ENCODE data around the gene KLK14. TPM values are rescaled to one million over a fixed set of nuclear protein-coding genes. Genes with fewer than 3 reads are reported as not detected.

KLK14 gene, protein sequence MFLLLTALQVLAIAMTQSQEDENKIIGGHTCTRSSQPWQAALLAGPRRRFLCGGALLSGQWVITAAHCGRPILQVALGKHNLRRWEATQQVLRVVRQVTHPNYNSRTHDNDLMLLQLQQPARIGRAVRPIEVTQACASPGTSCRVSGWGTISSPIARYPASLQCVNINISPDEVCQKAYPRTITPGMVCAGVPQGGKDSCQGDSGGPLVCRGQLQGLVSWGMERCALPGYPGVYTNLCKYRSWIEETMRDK
- total RNA-seq (under 1 TPM in 1 of 2 experiments, not detected in 1; 0.22 TPM), total RNA-seq (0 to 1.0 (median 0.18) reads per million in 172 experiments)
- polyA plus RNA-seq (2013, experiment 1 of 2), result 0.15 TPM
- polyA plus RNA-seq (2013, experiment 2 of 2), result 0.27 TPM

DNA sequence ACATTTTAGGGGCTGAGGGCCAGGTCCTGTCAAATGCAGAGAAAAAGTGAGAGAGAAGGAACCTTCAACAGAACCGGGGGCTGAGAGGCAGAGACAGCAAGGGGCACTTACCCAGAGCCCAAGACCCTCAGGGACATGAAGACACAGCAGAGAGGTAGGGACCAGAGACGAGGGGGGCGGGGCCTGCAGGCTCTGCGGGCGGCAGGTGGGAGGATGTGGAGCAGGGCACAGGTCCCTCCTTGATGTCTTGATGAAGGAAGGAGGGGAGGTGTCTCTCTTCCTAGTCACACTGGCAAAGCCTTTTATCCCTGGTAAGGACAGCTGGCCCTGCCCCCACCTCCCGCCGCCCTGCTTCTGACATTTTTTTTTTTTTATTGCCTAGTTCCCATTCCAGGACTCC lies at the start of gene KLK14:
KLK14 (minus strand) TSS at position 277 of the 400 bp plus-strand sequence; CDS start at position 4, 273 bp downstream.
- Histone ChIP-seq H3K27ac (ENCODE audit: low read depth in 1 of 2, low read length in 2 of 2) (no peak within 1 kb of the TSS), H3K36me3 (ENCODE audit: insufficient read depth, low read length) (no peaks in the 10 kb centered on the region), H3K9me3 (ENCODE audit: control insufficient read depth in 1 of 2, insufficient read depth in 1 of 2, low read length in 2 of 2) (no peaks in the 10 kb centered on the region), H3K4me1 (ENCODE audit: insufficient read depth, low read length) (no peaks in the 10 kb centered on the region), H3K27me3 (ENCODE audit: control insufficient read depth in 1 of 2, insufficient read depth in 2 of 2, low read length in 2 of 2) (no peaks in the 10 kb centered on the region), H3K4me3 (ENCODE audit: low read length) (no peak within 1 kb of the TSS)
- ATAC-seq (ENCODE audit: poor library complexity), result no peak
- no peaks in the 10 kb centered on the region for H3K4me1 Mint-ChIP-seq (ENCODE audit: low read depth)
- intact Hi-C loops (cut with DNase I, micrococcal nuclease), result no loop called here
- H3K27me3 Mint-ChIP-seq, result peaks cover 6% of the 10 kb centered on the region
- no peaks in the 10 kb centered on the region for H3K9me3 Mint-ChIP-seq
- TF ChIP-seq, protein P1, sequence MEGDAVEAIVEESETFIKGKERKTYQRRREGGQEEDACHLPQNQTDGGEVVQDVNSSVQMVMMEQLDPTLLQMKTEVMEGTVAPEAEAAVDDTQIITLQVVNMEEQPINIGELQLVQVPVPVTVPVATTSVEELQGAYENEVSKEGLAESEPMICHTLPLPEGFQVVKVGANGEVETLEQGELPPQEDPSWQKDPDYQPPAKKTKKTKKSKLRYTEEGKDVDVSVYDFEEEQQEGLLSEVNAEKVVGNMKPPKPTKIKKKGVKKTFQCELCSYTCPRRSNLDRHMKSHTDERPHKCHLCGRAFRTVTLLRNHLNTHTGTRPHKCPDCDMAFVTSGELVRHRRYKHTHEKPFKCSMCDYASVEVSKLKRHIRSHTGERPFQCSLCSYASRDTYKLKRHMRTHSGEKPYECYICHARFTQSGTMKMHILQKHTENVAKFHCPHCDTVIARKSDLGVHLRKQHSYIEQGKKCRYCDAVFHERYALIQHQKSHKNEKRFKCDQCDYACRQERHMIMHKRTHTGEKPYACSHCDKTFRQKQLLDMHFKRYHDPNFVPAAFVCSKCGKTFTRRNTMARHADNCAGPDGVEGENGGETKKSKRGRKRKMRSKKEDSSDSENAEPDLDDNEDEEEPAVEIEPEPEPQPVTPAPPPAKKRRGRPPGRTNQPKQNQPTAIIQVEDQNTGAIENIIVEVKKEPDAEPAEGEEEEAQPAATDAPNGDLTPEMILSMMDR (IDR thresholded peaks at IDR 0.05), result no peak
- no peak within 1 kb of the TSS for H3K27ac Mint-ChIP-seq
- CTCF ChIA-PET, result no interaction called here
- DNase-seq, result no peak
- H3K4me3 Mint-ChIP-seq, result no peak within 1 kb of the TSS
- POLR2A ChIA-PET, result no interaction called here
- H3K36me3 Mint-ChIP-seq (ENCODE audit: low read depth), result no peaks in the 10 kb centered on the region

DNA sequence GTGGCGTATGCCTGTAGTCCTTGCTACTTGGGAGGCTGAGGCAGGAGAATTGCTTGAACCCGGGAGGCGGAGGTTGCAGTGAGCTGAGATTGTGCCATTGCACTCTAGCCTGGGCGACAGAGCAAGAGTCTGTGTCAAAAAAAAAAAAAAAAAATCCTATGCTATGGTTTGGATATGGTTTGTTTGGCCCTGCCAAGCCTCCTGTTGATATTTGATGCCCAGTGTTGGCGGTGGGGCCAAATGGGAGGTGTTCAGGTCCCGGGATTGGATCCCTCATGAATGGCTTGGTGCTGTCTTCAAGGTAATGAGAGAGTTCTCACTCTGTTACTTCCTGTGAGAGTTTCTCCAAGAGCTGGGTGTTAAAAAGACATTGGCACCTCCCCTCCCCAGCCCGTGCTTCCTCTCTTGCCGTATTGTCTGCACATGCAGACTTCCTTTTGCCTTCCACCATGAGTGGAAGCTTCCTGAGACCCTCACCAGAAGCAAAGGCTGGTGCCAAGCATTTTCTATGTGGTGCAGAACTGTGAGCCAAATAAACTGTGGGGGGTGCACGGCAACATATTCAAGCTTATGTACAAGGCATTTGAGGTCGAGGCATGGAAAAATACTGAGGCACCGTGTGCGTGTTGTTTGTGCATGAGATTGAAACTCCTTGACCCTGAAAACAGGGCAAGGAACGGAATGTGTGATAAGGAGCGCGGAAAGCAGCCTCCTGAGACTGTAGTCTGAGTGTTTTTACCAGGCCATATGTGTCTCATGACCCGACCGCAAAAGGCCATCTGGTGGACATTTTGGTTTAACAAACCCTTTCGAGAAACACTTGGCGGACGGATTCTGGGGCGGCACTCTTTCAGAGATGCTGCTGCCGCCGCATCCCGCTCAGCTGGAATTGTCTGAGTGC lies 49.3 kb upstream of the KLK14 start:
- H3K27me3 Mint-ChIP-seq, result no peaks in the 10 kb centered on the region
- Histone ChIP-seq H3K27ac (ENCODE audit: low read depth in 1 of 2, low read length in 2 of 2) (peak overlapping the region in 1 of 2 donors; percentile 4), H3K36me3 (ENCODE audit: insufficient read depth, low read length) (no peaks in the 10 kb centered on the region), H3K27me3 (ENCODE audit: control insufficient read depth in 1 of 2, insufficient read depth in 2 of 2, low read length in 2 of 2) (no peaks in the 10 kb centered on the region), H3K4me3 (ENCODE audit: low read length) (peak overlapping the region; percentile 10), H3K4me1 (ENCODE audit: insufficient read depth, low read length) (peaks cover 63% of the 10 kb centered on the region), H3K9me3 (ENCODE audit: control insufficient read depth in 1 of 2, insufficient read depth in 1 of 2, low read length in 2 of 2) (no peaks in the 10 kb centered on the region)
- peak overlapping the region; percentile 87 for H3K27ac Mint-ChIP-seq
- ATAC-seq (ENCODE audit: poor library complexity) (peak; percentile 81), DNase-seq (peak in 7 of 14 experiments; percentile 14 to 78 (median 48))
- no peaks in the 10 kb centered on the region for H3K36me3 Mint-ChIP-seq (ENCODE audit: low read depth)
- POLR2A ChIA-PET, result interaction anchor here (0.7 to 2.0 kb wide), 5 partner anchors 8 to 24 kb away, joined by 3 to 12 read pairs (median 7); partner anchors contain the start of gene CTU1
- H3K4me3 Mint-ChIP-seq, result peak overlapping the region; percentile 80
- H3K4me1 Mint-ChIP-seq (ENCODE audit: low read depth), result peaks cover 62% of the 10 kb centered on the region
- CTCF ChIA-PET, result interaction anchor here (1.1 kb wide), 1 partner anchor 35 kb away, joined by 3 read pairs; no protein-coding TSS in a partner anchor
- intact Hi-C loops (cut with DNase I, micrococcal nuclease), result no loop called here
- TF ChIP-seq, protein P1 (IDR thresholded peaks at IDR 0.05), result peak; percentile 22
- H3K9me3 Mint-ChIP-seq, result no peaks in the 10 kb centered on the region

DNA sequence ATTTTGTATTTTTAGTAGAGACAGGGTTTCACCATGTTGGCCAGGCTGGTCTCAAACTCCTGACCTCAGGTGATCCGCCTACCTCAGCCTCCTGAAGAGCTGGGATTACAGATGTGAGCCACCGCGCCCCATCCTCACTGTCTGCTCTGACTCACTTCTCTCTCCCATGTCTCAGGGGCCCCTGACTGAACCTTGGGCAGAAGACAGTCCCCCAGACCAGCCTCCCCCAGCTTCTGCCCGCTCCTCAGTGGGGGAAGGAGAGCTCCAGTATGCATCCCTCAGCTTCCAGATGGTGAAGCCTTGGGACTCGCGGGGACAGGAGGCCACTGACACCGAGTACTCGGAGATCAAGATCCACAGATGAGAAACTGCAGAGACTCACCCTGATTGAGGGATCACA lies 47.0 kb upstream of the KLK14 start:
- Histone ChIP-seq H3K4me3 (ENCODE audit: low read length) (no peak overlapping the region), H3K9me3 (ENCODE audit: control insufficient read depth in 1 of 2, insufficient read depth in 1 of 2, low read length in 2 of 2) (no peaks in the 10 kb centered on the region), H3K36me3 (ENCODE audit: insufficient read depth, low read length) (no peaks in the 10 kb centered on the region), H3K4me1 (ENCODE audit: insufficient read depth, low read length) (peaks cover 76% of the 10 kb centered on the region), H3K27me3 (ENCODE audit: control insufficient read depth in 1 of 2, insufficient read depth in 2 of 2, low read length in 2 of 2) (no peaks in the 10 kb centered on the region), H3K27ac (ENCODE audit: low read depth in 1 of 2, low read length in 2 of 2) (no peak overlapping the region)
- ChIA-PET POLR2A (no interaction called here), CTCF (no interaction called here)
- ATAC-seq (ENCODE audit: poor library complexity) (no peak), DNase-seq (no peak)
- no peaks in the 10 kb centered on the region for H3K9me3 Mint-ChIP-seq
- H3K4me3 Mint-ChIP-seq, result peak overlapping the region; percentile 20
- H3K27me3 Mint-ChIP-seq, result no peaks in the 10 kb centered on the region
- H3K27ac Mint-ChIP-seq, result peak overlapping the region; percentile 49
- H3K4me1 Mint-ChIP-seq (ENCODE audit: low read depth), result peaks cover 65% of the 10 kb centered on the region
- no peaks in the 10 kb centered on the region for H3K36me3 Mint-ChIP-seq (ENCODE audit: low read depth)
- TF ChIP-seq, protein P1 (IDR thresholded peaks at IDR 0.05), result no peak
- intact Hi-C loops (cut with DNase I, micrococcal nuclease), result no loop called here

Data from CD4-positive, alpha-beta T cell (primary cell).